Measurements from ENCODE around the gene ANKMY1. TPM values are rescaled to one million over a fixed set of nuclear protein-coding genes. Genes with fewer than 3 reads are reported as not detected.

Gene ANKMY1
- total and polyA plus RNA-seq, 2 of the 8 experiments (the other 6 are each of a cell fraction or from before 2014, with no cell fraction given) = 4.5 to 4.8 TPM

DNA sequence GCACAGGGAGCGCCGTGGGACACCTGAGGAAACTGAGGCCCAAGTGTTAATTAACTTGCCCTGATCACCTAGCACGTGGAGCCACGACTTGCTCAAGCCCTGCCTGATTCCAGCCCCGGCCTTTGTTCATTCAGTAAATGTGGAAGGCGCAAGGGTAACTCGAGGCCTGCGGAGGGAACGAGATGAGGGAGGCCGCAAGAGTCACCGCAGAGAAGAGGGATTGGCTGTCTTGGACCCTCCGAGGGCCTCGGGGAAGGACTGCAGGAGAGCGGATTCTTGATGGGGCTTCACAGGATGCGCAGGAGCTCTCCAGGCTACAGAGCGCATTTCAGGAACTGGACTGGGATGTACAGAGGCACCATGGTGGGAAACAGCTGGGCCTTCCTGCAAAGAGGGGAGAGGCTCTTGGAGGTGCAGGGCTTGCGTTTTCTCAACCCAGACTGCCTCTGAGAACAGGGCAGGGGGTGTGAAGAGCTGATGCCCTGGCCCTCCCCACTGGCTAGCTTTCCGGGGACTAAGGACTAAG is 511 bp upstream of the ANKMY1 start (continued):
- TF ChIP-seq, protein P1, sequence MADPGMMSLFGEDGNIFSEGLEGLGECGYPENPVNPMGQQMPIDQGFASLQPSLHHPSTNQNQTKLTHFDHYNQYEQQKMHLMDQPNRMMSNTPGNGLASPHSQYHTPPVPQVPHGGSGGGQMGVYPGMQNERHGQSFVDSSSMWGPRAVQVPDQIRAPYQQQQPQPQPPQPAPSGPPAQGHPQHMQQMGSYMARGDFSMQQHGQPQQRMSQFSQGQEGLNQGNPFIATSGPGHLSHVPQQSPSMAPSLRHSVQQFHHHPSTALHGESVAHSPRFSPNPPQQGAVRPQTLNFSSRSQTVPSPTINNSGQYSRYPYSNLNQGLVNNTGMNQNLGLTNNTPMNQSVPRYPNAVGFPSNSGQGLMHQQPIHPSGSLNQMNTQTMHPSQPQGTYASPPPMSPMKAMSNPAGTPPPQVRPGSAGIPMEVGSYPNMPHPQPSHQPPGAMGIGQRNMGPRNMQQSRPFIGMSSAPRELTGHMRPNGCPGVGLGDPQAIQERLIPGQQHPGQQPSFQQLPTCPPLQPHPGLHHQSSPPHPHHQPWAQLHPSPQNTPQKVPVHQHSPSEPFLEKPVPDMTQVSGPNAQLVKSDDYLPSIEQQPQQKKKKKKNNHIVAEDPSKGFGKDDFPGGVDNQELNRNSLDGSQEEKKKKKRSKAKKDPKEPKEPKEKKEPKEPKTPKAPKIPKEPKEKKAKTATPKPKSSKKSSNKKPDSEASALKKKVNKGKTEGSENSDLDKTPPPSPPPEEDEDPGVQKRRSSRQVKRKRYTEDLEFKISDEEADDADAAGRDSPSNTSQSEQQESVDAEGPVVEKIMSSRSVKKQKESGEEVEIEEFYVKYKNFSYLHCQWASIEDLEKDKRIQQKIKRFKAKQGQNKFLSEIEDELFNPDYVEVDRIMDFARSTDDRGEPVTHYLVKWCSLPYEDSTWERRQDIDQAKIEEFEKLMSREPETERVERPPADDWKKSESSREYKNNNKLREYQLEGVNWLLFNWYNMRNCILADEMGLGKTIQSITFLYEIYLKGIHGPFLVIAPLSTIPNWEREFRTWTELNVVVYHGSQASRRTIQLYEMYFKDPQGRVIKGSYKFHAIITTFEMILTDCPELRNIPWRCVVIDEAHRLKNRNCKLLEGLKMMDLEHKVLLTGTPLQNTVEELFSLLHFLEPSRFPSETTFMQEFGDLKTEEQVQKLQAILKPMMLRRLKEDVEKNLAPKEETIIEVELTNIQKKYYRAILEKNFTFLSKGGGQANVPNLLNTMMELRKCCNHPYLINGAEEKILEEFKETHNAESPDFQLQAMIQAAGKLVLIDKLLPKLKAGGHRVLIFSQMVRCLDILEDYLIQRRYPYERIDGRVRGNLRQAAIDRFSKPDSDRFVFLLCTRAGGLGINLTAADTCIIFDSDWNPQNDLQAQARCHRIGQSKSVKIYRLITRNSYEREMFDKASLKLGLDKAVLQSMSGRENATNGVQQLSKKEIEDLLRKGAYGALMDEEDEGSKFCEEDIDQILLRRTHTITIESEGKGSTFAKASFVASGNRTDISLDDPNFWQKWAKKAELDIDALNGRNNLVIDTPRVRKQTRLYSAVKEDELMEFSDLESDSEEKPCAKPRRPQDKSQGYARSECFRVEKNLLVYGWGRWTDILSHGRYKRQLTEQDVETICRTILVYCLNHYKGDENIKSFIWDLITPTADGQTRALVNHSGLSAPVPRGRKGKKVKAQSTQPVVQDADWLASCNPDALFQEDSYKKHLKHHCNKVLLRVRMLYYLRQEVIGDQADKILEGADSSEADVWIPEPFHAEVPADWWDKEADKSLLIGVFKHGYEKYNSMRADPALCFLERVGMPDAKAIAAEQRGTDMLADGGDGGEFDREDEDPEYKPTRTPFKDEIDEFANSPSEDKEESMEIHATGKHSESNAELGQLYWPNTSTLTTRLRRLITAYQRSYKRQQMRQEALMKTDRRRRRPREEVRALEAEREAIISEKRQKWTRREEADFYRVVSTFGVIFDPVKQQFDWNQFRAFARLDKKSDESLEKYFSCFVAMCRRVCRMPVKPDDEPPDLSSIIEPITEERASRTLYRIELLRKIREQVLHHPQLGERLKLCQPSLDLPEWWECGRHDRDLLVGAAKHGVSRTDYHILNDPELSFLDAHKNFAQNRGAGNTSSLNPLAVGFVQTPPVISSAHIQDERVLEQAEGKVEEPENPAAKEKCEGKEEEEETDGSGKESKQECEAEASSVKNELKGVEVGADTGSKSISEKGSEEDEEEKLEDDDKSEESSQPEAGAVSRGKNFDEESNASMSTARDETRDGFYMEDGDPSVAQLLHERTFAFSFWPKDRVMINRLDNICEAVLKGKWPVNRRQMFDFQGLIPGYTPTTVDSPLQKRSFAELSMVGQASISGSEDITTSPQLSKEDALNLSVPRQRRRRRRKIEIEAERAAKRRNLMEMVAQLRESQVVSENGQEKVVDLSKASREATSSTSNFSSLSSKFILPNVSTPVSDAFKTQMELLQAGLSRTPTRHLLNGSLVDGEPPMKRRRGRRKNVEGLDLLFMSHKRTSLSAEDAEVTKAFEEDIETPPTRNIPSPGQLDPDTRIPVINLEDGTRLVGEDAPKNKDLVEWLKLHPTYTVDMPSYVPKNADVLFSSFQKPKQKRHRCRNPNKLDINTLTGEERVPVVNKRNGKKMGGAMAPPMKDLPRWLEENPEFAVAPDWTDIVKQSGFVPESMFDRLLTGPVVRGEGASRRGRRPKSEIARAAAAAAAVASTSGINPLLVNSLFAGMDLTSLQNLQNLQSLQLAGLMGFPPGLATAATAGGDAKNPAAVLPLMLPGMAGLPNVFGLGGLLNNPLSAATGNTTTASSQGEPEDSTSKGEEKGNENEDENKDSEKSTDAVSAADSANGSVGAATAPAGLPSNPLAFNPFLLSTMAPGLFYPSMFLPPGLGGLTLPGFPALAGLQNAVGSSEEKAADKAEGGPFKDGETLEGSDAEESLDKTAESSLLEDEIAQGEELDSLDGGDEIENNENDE (IDR thresholded peaks at IDR 0.05; ENCODE audit: insufficient replicate concordance, low read length) = no peak
- no peak for TF ChIP-seq TCF12 (IDR thresholded peaks at IDR 0.05; ENCODE audit: low read depth, low read length)
- no peak for TF ChIP-seq BRCA1 (IDR thresholded peaks at IDR 0.05; ENCODE audit: low read depth, low read length)
- TF ChIP-seq GTF2F1 (IDR thresholded peaks at IDR 0.05; ENCODE audit: borderline replicate concordance, low read depth, low read length) = no peak
- peak; percentile 34; the same call in 1 of the 2 replicates for TF ChIP-seq PHF8 (conservative IDR thresholded peaks at IDR 0.05; ENCODE audit: low read depth, low read length)
- TF ChIP-seq CREB1 (IDR thresholded peaks at IDR 0.05) = no peak
- no peak for TF ChIP-seq POLR2A (IDR thresholded peaks at IDR 0.05; ENCODE audit: control extremely low read depth in 1 of 2, low read depth in 2 of 2, low read length in 2 of 2)
- TF ChIP-seq KDM1A (IDR thresholded peaks at IDR 0.05; ENCODE audit: borderline replicate concordance, low read length) = no peak
- TF ChIP-seq EP300 (IDR thresholded peaks at IDR 0.05; ENCODE audit: borderline replicate concordance in 1 of 2, low read depth in 2 of 2, low read length in 2 of 2) = no peak
- no peak for TF ChIP-seq FOSL1 (IDR thresholded peaks at IDR 0.05; ENCODE audit: insufficient read depth, low read depth, low read length)
- TF ChIP-seq, protein P2, sequence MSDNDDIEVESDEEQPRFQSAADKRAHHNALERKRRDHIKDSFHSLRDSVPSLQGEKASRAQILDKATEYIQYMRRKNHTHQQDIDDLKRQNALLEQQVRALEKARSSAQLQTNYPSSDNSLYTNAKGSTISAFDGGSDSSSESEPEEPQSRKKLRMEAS (IDR thresholded peaks at IDR 0.05) = peak; percentile 92
